ENCODE measurements around the gene GAS7. TPM values are rescaled to one million over a fixed set of nuclear protein-coding genes. Genes with fewer than 3 reads are reported as not detected.

Gene GAS7
- total and polyA plus RNA-seq, 2 donors (not counting 1 experiment from before 2014, with no cell fraction given), result 3.4 to 13.6 TPM

GRCh38 chr17:10034719-10035475 lies 163.5 kb downstream of the GAS7 start:
- no peak for TF ChIP-seq CTCF (IDR thresholded peaks at IDR 0.05)
- no peak for TF ChIP-seq EZH2 (IDR thresholded peaks at IDR 0.05; ENCODE audit: borderline replicate concordance, insufficient read depth, low read depth, low read length, poor library complexity, severe bottlenecking)
- Histone ChIP-seq H3K4me2 (replicated peaks; ENCODE audit: low read depth, low read length, poor library complexity, severe bottlenecking) (no peak overlapping the region), H4K20me1 (ENCODE audit: control insufficient read depth, insufficient read depth, low read length, poor library complexity, severe bottlenecking) (no peaks in the 10 kb centered on the region), H2AFZ (ENCODE audit: insufficient read depth, low read depth, low read length, poor library complexity, severe bottlenecking) (no peak overlapping the region), H3K27ac (ENCODE audit: low read length in 2 of 2) (no peak overlapping the region), H3K27me3 (replicated peaks in 1 of 4; ENCODE audit: control extremely low read depth in 1 of 4, control insufficient read depth in 3 of 4, insufficient read depth in 4 of 4, low read length in 3 of 4) (peaks cover 0 to 6% (median 0%) of the 10 kb centered on the region in 4 experiments), H3K9ac (ENCODE audit: low read length) (no peak overlapping the region), H3K4me3 (ENCODE audit: control extremely low read depth in 1 of 5, extremely low read depth in 1 of 5, insufficient read depth in 1 of 5, low read depth in 2 of 5, low read length in 4 of 5) (no peak overlapping the region), H3K36me3 (replicated peaks in 1 of 2; ENCODE audit: control extremely low read depth in 1 of 2, control insufficient read depth in 1 of 2, extremely low read depth in 1 of 2, insufficient read depth in 2 of 2, low read length in 1 of 2) (no peaks in the 10 kb centered on the region), H3K9me3 (ENCODE audit: control extremely low read depth in 1 of 3, control insufficient read depth in 2 of 3, insufficient read depth in 1 of 3, low read length in 2 of 3) (no peaks in the 10 kb centered on the region), H3K79me2 (ENCODE audit: control insufficient read depth, insufficient read depth, low read length) (peaks cover 19% of the 10 kb centered on the region), H3K4me1 (ENCODE audit: control insufficient read depth in 2 of 2, insufficient read depth in 2 of 2, low read length in 2 of 2) (peaks cover 14 to 30% of the 10 kb centered on the region in 2 donors)
- 97% methylated on average over 11 of the region's 15 CpGs for WGBS (ENCODE audit: insufficient coverage)
- peaks cover 28% of the 10 kb centered on the region for H3K4me1 Mint-ChIP-seq
- ChIA-PET POLR2A (interaction anchor here (2.3 kb wide), 1 partner anchor 12 kb away, joined by 5 read pairs; no protein-coding TSS in a partner anchor), CTCF (interaction anchor here (0.6 to 1.4 kb wide), 2 partner anchors 13 to 180 kb away, joined by 4 to 7 read pairs; no protein-coding TSS in a partner anchor)
- DNase-seq (no peak), ATAC-seq (ENCODE audit: low read depth) (no peak)
- no peak overlapping the region for H3K4me3 Mint-ChIP-seq
- H3K27ac Mint-ChIP-seq, result peak overlapping the region; percentile 2
- intact Hi-C loops (cut with micrococcal nuclease), result no loop called here
- no peaks in the 10 kb centered on the region for H3K27me3 Mint-ChIP-seq
- H3K9me3 Mint-ChIP-seq (ENCODE audit: insufficient read depth), result no peaks in the 10 kb centered on the region

GRCh38 chr17:10033959-10034358 lies 164.4 kb downstream of the GAS7 start:
- Histone ChIP-seq H3K4me2 (replicated peaks; ENCODE audit: low read depth, low read length, poor library complexity, severe bottlenecking) (peak overlapping the region; percentile 69), H2AFZ (ENCODE audit: insufficient read depth, low read depth, low read length, poor library complexity, severe bottlenecking) (peak overlapping the region; percentile 67), H3K36me3 (replicated peaks in 1 of 2; ENCODE audit: control extremely low read depth in 1 of 2, control insufficient read depth in 1 of 2, extremely low read depth in 1 of 2, insufficient read depth in 2 of 2, low read length in 1 of 2) (no peaks in the 10 kb centered on the region), H3K9me3 (ENCODE audit: control extremely low read depth in 1 of 3, control insufficient read depth in 2 of 3, insufficient read depth in 1 of 3, low read length in 2 of 3) (no peaks in the 10 kb centered on the region), H3K27ac (ENCODE audit: low read length in 2 of 2) (peak overlapping the region; percentile 7 to 38), H3K79me2 (ENCODE audit: control insufficient read depth, insufficient read depth, low read length) (peaks cover 10% of the 10 kb centered on the region), H3K4me1 (ENCODE audit: control insufficient read depth in 2 of 2, insufficient read depth in 2 of 2, low read length in 2 of 2) (peaks cover 14 to 28% of the 10 kb centered on the region in 2 donors), H3K9ac (ENCODE audit: low read length) (peak overlapping the region; percentile 27), H4K20me1 (ENCODE audit: control insufficient read depth, insufficient read depth, low read length, poor library complexity, severe bottlenecking) (no peaks in the 10 kb centered on the region), H3K27me3 (replicated peaks in 1 of 4; ENCODE audit: control extremely low read depth in 1 of 4, control insufficient read depth in 3 of 4, insufficient read depth in 4 of 4, low read length in 3 of 4) (peaks cover 0 to 6% (median 0%) of the 10 kb centered on the region in 4 experiments), H3K4me3 (ENCODE audit: control extremely low read depth in 1 of 5, extremely low read depth in 1 of 5, insufficient read depth in 1 of 5, low read depth in 2 of 5, low read length in 4 of 5) (peak overlapping the region in 2 of 5 experiments; percentile 26 to 41)
- H3K4me3 Mint-ChIP-seq, result peak overlapping the region; percentile 67
- peak; percentile 34 for DNase-seq
- TF ChIP-seq CTCF (IDR thresholded peaks at IDR 0.05) (no peak), EZH2 (IDR thresholded peaks at IDR 0.05; ENCODE audit: borderline replicate concordance, insufficient read depth, low read depth, low read length, poor library complexity, severe bottlenecking) (no peak)
- intact Hi-C loops (cut with micrococcal nuclease), result loop anchor here (1.0 kb wide), 1 partner anchor 16 kb away; no protein-coding TSS in a partner anchor
- peak; percentile 48 for ATAC-seq (ENCODE audit: low read depth)
- WGBS (ENCODE audit: insufficient coverage), result 51% methylated on average over 5 of the region's 8 CpGs
- peaks cover 26% of the 10 kb centered on the region for H3K4me1 Mint-ChIP-seq
- H3K27me3 Mint-ChIP-seq, result no peaks in the 10 kb centered on the region
- no peaks in the 10 kb centered on the region for H3K9me3 Mint-ChIP-seq (ENCODE audit: insufficient read depth)
- CTCF ChIA-PET, result interaction anchor here (1.1 to 1.5 kb wide), 5 partner anchors 14 to 191 kb away, joined by 3 to 7 read pairs (median 5); no protein-coding TSS in a partner anchor
- peak overlapping the region; percentile 74 for H3K27ac Mint-ChIP-seq
- POLR2A ChIA-PET, result interaction anchor here (0.7 to 2.3 kb wide), 3 partner anchors 13 to 81 kb away, joined by 4 to 9 read pairs (median 5); no protein-coding TSS in a partner anchor

Measured in B cell (primary cell).